Muscle of leg (tissue), 11 donors: ENCODE results near the gene PPM1H. TPM values are rescaled to one million over a fixed set of nuclear protein-coding genes. Genes with fewer than 3 reads are reported as not detected.
A peak's percentile ranks its signal among the peaks of the same experiment; 100 is the strongest.

Experiments
- DNase-seq: peaks from one replicate; pipeline ENCODE4 v3.0.0; 2013
- H3K27ac ChIP-seq: one replicate; pipeline ENCODE4 v1.5.1; 2013; ENCODE audit warnings: mild to moderate bottlenecking, low read length, control low read depth
- H3K27me3 ChIP-seq: one replicate; pipeline ENCODE4 v1.6.1; 2013; ENCODE audit warnings: low read length; ENCODE audit not compliant: control insufficient read depth, insufficient read depth
- H3K36me3 ChIP-seq: one replicate; pipeline ENCODE4 v1.6.1; 2013; ENCODE audit warnings: low read length; ENCODE audit not compliant: control insufficient read depth, insufficient read depth
- H3K4me1 ChIP-seq: one replicate; pipeline ENCODE4 v1.6.1; 2013; ENCODE audit warnings: low read length; ENCODE audit not compliant: control insufficient read depth, insufficient read depth
- H3K4me3 ChIP-seq: one replicate; pipeline ENCODE4 v1.5.1; 2013; ENCODE audit warnings: low read length, control low read depth
- H3K9me3 ChIP-seq: replicated peaks from 2 replicates; pipeline ENCODE4 v1.6.1; 2013; ENCODE audit warnings: low read depth, low read length; ENCODE audit not compliant: control insufficient read depth
- WGBS: methylation state at CpG from one replicate; pipeline ENCODE4 v1.1.5; 2013; ENCODE audit warnings: missing lambda C conversion rate; ENCODE audit not compliant: insufficient coverage; 5-methylcytosine and 5-hydroxymethylcytosine counted together
- polyA plus RNA-seq, 8 donors: library from polyadenylated mRNA; unstranded; fragments of 120-200 nt; gene quantifications; one replicate each; pipeline versions ENCODE4 v1.2.1 to v1.2.3, GENCODE V29; 2013; ENCODE audit warnings: inconsistent platforms in 1 of 8, low replicate concordance in 1 of 8; ENCODE audit not compliant: insufficient read length in 8 of 8, insufficient read depth in 1 of 8
- total RNA-seq: library from RNA; stranded (reverse); fragments of 120-200 nt; gene quantifications from one replicate; pipeline ENCODE4 v1.2.4, GENCODE V29; 2013

PPM1H gene
- total and polyA plus RNA-seq, 9 donors: 2.7 to 4.2 (median 3.4) TPM

- Histone ChIP-seq H3K9me3 (no peaks in the 10 kb centered on the region), H3K27ac (no peak overlapping the region), H3K4me1 (no peaks in the 10 kb centered on the region), H3K4me3 (no peak overlapping the region), H3K36me3 (no peaks in the 10 kb centered on the region), H3K27me3 (no peaks in the 10 kb centered on the region)
- 89% methylated on average over 2 of the region's 4 CpGs for WGBS
- no peak for DNase-seq
Measured at GRCh38 chr12:62911286-62911685, 23.7 kb downstream of the PPM1H start.

GRCh38 chr12:62910549-62911169, 24.3 kb downstream of the PPM1H start:
- no peaks in the 10 kb centered on the region for H3K27me3 ChIP-seq
- no peak overlapping the region for H3K27ac ChIP-seq
- no peak for DNase-seq
- no peaks in the 10 kb centered on the region for H3K36me3 ChIP-seq
- WGBS: 64% methylated on average over 2 of the region's 5 CpGs
- no peak overlapping the region for H3K4me3 ChIP-seq
- no peaks in the 10 kb centered on the region for H3K4me1 ChIP-seq
- no peaks in the 10 kb centered on the region for H3K9me3 ChIP-seq

- no peak for DNase-seq
- H3K27ac ChIP-seq: no peak overlapping the region
- H3K4me3 ChIP-seq: no peak overlapping the region
- H3K4me1 ChIP-seq: no peaks in the 10 kb centered on the region
- no peaks in the 10 kb centered on the region for H3K36me3 ChIP-seq
- no peaks in the 10 kb centered on the region for H3K27me3 ChIP-seq
- H3K9me3 ChIP-seq: no peaks in the 10 kb centered on the region
- 88% methylated on average over 1 of the region's 1 CpG for WGBS
Measured at GRCh38 chr12:62909340-62909739, 25.6 kb downstream of the PPM1H start.

- Histone ChIP-seq H3K4me1 (no peaks in the 10 kb centered on the region), H3K9me3 (no peaks in the 10 kb centered on the region), H3K27ac (no peak overlapping the region), H3K4me3 (no peak overlapping the region), H3K27me3 (no peaks in the 10 kb centered on the region), H3K36me3 (no peaks in the 10 kb centered on the region)
- WGBS: no CpG with 5 or more reads among the region's 2 CpGs
- no peak for DNase-seq
Measured at GRCh38 chr12:62908674-62909073, 26.3 kb downstream of the PPM1H start.

GRCh38 chr12:62907561-62907960, 27.4 kb downstream of the PPM1H start:
- no peaks in the 10 kb centered on the region for H3K9me3 ChIP-seq
- DNase-seq: no peak
- H3K4me3 ChIP-seq: no peak overlapping the region
- no peaks in the 10 kb centered on the region for H3K36me3 ChIP-seq
- no peaks in the 10 kb centered on the region for H3K4me1 ChIP-seq
- 53% methylated on average over 2 of the region's 2 CpGs for WGBS
- H3K27me3 ChIP-seq: no peaks in the 10 kb centered on the region
- no peak overlapping the region for H3K27ac ChIP-seq

- H3K27ac ChIP-seq: no peak overlapping the region
- H3K4me1 ChIP-seq: no peaks in the 10 kb centered on the region
- DNase-seq: no peak
- no peaks in the 10 kb centered on the region for H3K36me3 ChIP-seq
- no peak overlapping the region for H3K4me3 ChIP-seq
- H3K27me3 ChIP-seq: no peaks in the 10 kb centered on the region
- no peaks in the 10 kb centered on the region for H3K9me3 ChIP-seq
- no CpG with 5 or more reads among the region's 1 CpG for WGBS
Measured at GRCh38 chr12:62907078-62907477, 27.9 kb downstream of the PPM1H start.

GRCh38 chr12:62903151-62903550, 31.8 kb downstream of the PPM1H start:
- H3K4me1 ChIP-seq: no peaks in the 10 kb centered on the region
- no peak overlapping the region for H3K4me3 ChIP-seq
- H3K9me3 ChIP-seq: no peaks in the 10 kb centered on the region
- peak overlapping the region; percentile 53 for H3K27ac ChIP-seq
- WGBS: no CpG with 5 or more reads among the region's 4 CpGs
- H3K36me3 ChIP-seq: no peaks in the 10 kb centered on the region
- no peaks in the 10 kb centered on the region for H3K27me3 ChIP-seq
- peak; percentile 54 for DNase-seq

GRCh38 chr12:62900686-62901272, 34.2 kb downstream of the PPM1H start:
- no peak overlapping the region for H3K27ac ChIP-seq
- H3K4me1 ChIP-seq: no peaks in the 10 kb centered on the region
- no peak overlapping the region for H3K4me3 ChIP-seq
- WGBS: 34% methylated on average over 4 of the region's 4 CpGs
- H3K36me3 ChIP-seq: no peaks in the 10 kb centered on the region
- no peaks in the 10 kb centered on the region for H3K9me3 ChIP-seq
- no peak for DNase-seq
- H3K27me3 ChIP-seq: no peaks in the 10 kb centered on the region

GRCh38 chr12:62899568-62900390, 35.2 kb downstream of the PPM1H start:
- DNase-seq: no peak
- Histone ChIP-seq H3K27me3 (no peaks in the 10 kb centered on the region), H3K27ac (no peak overlapping the region), H3K4me1 (no peaks in the 10 kb centered on the region), H3K36me3 (no peaks in the 10 kb centered on the region), H3K9me3 (no peaks in the 10 kb centered on the region), H3K4me3 (no peak overlapping the region)
- no CpG with 5 or more reads among the region's 7 CpGs for WGBS

- Histone ChIP-seq H3K4me1 (no peaks in the 10 kb centered on the region), H3K4me3 (no peak overlapping the region), H3K27me3 (no peaks in the 10 kb centered on the region), H3K27ac (no peak overlapping the region), H3K9me3 (no peaks in the 10 kb centered on the region), H3K36me3 (no peaks in the 10 kb centered on the region)
- no peak for DNase-seq
- no CpG with 5 or more reads among the region's 2 CpGs for WGBS
Measured at GRCh38 chr12:62898526-62898925, 36.4 kb downstream of the PPM1H start.
